GM10266 (cell line): ENCODE results near the gene KRTAP10-8.
"Not testable (repeated sequence)": the region's sequence is repeated elsewhere in the genome, so short reads cannot be mapped to it uniquely, and the experiment has no call there.

ENCODE experiments used
- DNase-seq: peaks from one replicate; pipeline ENCODE4 v3.0.0; 2012; ENCODE audit errors: extremely low spot score
- CTCF ChIP-seq: IDR thresholded peaks from 2 replicates; pipeline ENCODE4 v1.5.1; 2012; ENCODE audit warnings: mild to moderate bottlenecking, low read depth; ENCODE audit not compliant: control insufficient read depth, insufficient read depth; ENCODE audit errors: missing control alignments

KRTAP10-8 gene

GRCh38 chr21:44603109-44603875, 8.6 kb upstream of the KRTAP10-8 start:
- TF ChIP-seq CTCF = no peak

GRCh38 chr21:44603911-44604310, 8.0 kb upstream of the KRTAP10-8 start:
- no peak for TF ChIP-seq CTCF
- no peak for DNase-seq

More at GRCh38 chr21:44603109-44603875, 8.6 kb upstream of the KRTAP10-8 start:
- DNase-seq = no peak

- no peak for TF ChIP-seq CTCF
- DNase-seq = no peak
Observed at GRCh38 chr21:44606495-44606894, 5.4 kb upstream of the KRTAP10-8 start.

- no peak for TF ChIP-seq CTCF
- no peak for DNase-seq
Observed at GRCh38 chr21:44609193-44609592, 2.7 kb upstream of the KRTAP10-8 start.

GRCh38 chr21:44610157-44610843, 1.6 kb upstream of the KRTAP10-8 start:
- DNase-seq = not testable (repeated sequence)

GRCh38 chr21:44611551-44611950, 328 bp upstream of the KRTAP10-8 start:
- no peak for TF ChIP-seq CTCF
- DNase-seq = no peak

GRCh38 chr21:44612669-44613229, 870 bp downstream of the KRTAP10-8 start:
- DNase-seq = no peak
- TF ChIP-seq CTCF = no peak
